ENCODE measurements around the gene IFNA17.
"Not testable (repeated sequence)": the region's sequence is repeated elsewhere in the genome, so short reads cannot be mapped to it uniquely, and the experiment has no call there.

IFNA17 gene

DNA sequence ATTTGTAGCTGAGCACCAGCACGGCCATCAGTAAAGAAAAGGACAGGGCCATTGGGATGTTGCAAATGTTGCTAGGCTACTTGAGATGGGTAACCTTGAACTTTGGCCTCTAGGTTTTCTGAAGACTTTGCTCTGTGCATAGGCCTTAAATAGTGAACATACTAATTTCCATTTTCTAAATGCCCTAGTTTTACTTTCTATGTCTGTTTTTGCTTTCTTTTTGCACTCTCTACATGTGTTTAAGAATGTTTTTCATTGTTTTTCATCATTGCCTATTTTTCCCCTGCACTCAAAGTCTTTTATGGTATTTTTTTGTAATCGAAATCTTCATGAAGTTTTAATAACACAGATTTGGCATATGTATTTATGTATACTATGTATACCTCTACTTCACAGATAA, at the start of gene IFNA17:
Gene IFNA17, minus strand, starts transcription at position 101 of the 400 bp plus-strand sequence. Its CDS starts 49 bp downstream, at position 52.
- no peak within 1 kb of the TSS for H3K27ac Mint-ChIP-seq
- no peaks in the 10 kb centered on the region for H3K9me3 Mint-ChIP-seq (ENCODE audit: low read depth)
- no peak within 1 kb of the TSS for H3K4me3 Mint-ChIP-seq
- H3K36me3 Mint-ChIP-seq = no peaks in the 10 kb centered on the region
- no peaks in the 10 kb centered on the region for H3K4me1 Mint-ChIP-seq (ENCODE audit: low read depth)
- peaks cover 5% of the 10 kb centered on the region for H3K27me3 Mint-ChIP-seq

- Mint-ChIP-seq H3K27me3 (peaks cover 10% of the 10 kb centered on the region), H3K9me3 (ENCODE audit: low read depth) (no peaks in the 10 kb centered on the region), H3K4me1 (ENCODE audit: low read depth) (peaks cover 4% of the 10 kb centered on the region), H3K4me3 (no peak overlapping the region), H3K36me3 (peaks cover 6% of the 10 kb centered on the region), H3K27ac (no peak overlapping the region)
Observed at GRCh38 chr9:21268347-21268657, 40.3 kb upstream of the IFNA17 start.

DNA sequence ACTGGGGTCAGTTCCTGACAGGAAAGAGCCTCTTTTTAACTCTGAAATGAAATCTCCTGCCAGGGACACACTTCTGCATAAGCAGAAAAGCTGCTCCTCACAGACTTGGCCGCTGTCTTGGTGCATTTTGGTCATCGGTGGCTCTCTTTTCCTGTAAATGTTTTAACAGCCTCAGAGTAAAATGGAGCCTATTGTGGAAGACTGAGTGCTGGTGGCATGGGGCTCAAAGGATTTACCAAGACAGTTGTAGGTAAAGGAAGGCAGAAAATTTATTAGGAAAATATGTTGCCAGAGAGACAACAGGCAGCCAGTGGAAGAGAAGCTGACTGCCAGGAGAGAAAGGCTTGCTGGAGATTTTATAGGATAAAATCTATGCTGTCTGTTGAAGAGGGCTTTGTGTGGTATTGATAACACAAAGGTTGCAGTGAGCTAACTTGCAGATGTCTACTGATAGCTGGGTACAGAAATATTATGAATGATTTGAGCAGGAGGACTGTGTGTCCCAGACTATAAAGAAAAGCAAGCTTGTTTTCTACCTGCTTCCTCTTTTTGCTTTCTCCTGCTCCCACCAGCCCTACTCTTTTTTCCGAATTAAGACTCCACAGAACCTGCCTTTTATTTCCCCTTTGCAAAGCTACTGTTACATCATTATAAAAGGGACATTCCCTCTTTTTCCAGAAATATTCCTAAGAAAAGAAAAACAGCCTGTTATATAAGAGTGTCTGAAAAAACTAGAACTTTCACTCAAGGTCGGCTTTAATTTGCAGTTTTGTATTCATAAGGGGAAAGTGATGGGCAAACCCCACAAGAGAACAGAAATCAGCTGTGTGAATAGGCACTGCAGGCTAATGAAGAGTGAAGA, 39.7 kb upstream of the IFNA17 start:
- H3K9me3 Mint-ChIP-seq (ENCODE audit: low read depth) = no peaks in the 10 kb centered on the region
- peaks cover 6% of the 10 kb centered on the region for H3K36me3 Mint-ChIP-seq
- H3K4me1 Mint-ChIP-seq (ENCODE audit: low read depth) = peaks cover 4% of the 10 kb centered on the region
- H3K4me3 Mint-ChIP-seq = no peak overlapping the region
- no peak overlapping the region for H3K27ac Mint-ChIP-seq
- peaks cover 10% of the 10 kb centered on the region for H3K27me3 Mint-ChIP-seq

- peaks cover 10% of the 10 kb centered on the region for H3K27me3 Mint-ChIP-seq
- peaks cover 6% of the 10 kb centered on the region for H3K36me3 Mint-ChIP-seq
- peaks cover 4% of the 10 kb centered on the region for H3K4me1 Mint-ChIP-seq (ENCODE audit: low read depth)
- H3K27ac Mint-ChIP-seq = no peak overlapping the region
- H3K4me3 Mint-ChIP-seq = no peak overlapping the region
- no peaks in the 10 kb centered on the region for H3K9me3 Mint-ChIP-seq (ENCODE audit: low read depth)
Observed at GRCh38 chr9:21266733-21267484, 38.9 kb upstream of the IFNA17 start.

DNA sequence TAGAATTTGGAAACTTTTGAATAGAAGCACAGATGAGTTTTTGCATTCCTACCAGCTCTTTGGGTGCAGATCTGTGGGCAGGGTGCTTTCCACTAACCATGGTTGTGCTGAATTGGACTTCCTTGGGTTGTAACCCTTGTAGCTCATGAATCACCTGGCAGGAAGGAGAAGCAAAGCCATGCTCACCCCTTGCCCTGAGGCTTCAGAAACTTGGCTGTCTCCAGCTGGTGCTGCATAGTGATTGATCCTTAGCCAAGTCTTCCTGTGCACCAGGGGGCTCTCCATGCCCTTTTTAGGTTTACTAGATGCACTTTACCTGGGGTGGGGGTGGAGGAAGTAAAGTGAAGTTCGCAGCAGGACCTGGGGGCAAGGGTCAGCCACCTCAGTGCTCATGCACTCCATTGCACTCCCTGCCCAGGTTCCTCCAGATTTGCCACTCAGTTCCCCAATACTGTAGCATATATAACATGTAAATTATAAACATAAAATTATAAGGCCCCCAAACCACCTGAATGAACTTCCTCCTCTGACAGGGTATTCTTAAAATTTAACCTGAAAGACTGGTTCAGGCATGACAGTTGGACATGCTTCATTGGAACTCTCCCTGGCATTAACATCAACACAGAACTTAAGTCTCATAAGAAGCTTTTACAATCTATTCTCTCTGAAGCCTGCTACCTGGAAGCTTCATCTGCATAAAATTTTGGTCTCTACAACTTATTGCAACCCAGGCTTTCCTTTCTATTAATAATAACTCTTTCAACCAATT, 37.6 kb upstream of the IFNA17 start:
- Mint-ChIP-seq H3K27ac (no peak overlapping the region), H3K36me3 (no peaks in the 10 kb centered on the region), H3K4me3 (no peak overlapping the region), H3K4me1 (ENCODE audit: low read depth) (peaks cover 4% of the 10 kb centered on the region), H3K9me3 (ENCODE audit: low read depth) (no peaks in the 10 kb centered on the region), H3K27me3 (peaks cover 6% of the 10 kb centered on the region)

GRCh38 chr9:21255538-21256212, 27.7 kb upstream of the IFNA17 start:
- Mint-ChIP-seq H3K27me3 (peaks cover 5% of the 10 kb centered on the region), H3K4me3 (no peak overlapping the region), H3K9me3 (ENCODE audit: low read depth) (no peaks in the 10 kb centered on the region), H3K27ac (no peak overlapping the region), H3K4me1 (ENCODE audit: low read depth) (peaks cover 5% of the 10 kb centered on the region), H3K36me3 (no peaks in the 10 kb centered on the region)

- Mint-ChIP-seq H3K4me1 (ENCODE audit: low read depth) (peaks cover 5% of the 10 kb centered on the region), H3K27me3 (peaks cover 5% of the 10 kb centered on the region)
Observed at GRCh38 chr9:21252721-21253547, 24.9 kb upstream of the IFNA17 start.

DNA sequence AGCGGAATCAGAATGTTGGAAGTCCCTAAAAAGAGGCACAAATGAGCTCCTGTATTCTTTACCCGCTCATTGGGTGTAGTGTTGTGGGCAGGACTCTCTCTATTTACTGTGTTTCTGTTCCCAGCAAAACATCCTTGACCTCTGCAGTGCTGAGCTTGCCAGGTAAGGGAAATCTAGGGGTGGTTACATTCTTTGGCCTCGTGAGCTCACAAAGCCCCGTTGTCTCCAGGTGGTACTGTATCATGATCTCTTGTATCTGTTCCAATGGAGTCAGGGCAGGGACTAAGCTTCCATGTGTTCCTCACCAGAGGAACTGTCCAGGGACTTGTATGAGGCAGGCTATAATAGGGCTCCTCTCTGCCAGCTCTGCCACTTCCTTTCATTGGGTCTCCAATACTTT, 23.6 kb upstream of the IFNA17 start:
- Mint-ChIP-seq H3K4me1 (ENCODE audit: low read depth) (peaks cover 5% of the 10 kb centered on the region), H3K4me3 (no peak overlapping the region), H3K9me3 (ENCODE audit: low read depth) (no peaks in the 10 kb centered on the region), H3K27me3 (peaks cover 5% of the 10 kb centered on the region), H3K36me3 (no peaks in the 10 kb centered on the region), H3K27ac (no peak overlapping the region)

More at GRCh38 chr9:21252721-21253547, 24.9 kb upstream of the IFNA17 start:
- no peaks in the 10 kb centered on the region for H3K9me3 Mint-ChIP-seq (ENCODE audit: low read depth)
- no peak overlapping the region for H3K4me3 Mint-ChIP-seq
- no peak overlapping the region for H3K27ac Mint-ChIP-seq
- no peaks in the 10 kb centered on the region for H3K36me3 Mint-ChIP-seq

- Mint-ChIP-seq H3K4me1 (ENCODE audit: low read depth) (peaks cover 5% of the 10 kb centered on the region), H3K27me3 (peaks cover 5% of the 10 kb centered on the region), H3K9me3 (ENCODE audit: low read depth) (no peaks in the 10 kb centered on the region), H3K36me3 (no peaks in the 10 kb centered on the region), H3K27ac (no peak overlapping the region), H3K4me3 (no peak overlapping the region)
Observed at GRCh38 chr9:21251190-21251589, 23.2 kb upstream of the IFNA17 start.

GRCh38 chr9:21244836-21245235, 16.8 kb upstream of the IFNA17 start:
- Mint-ChIP-seq H3K27me3 (peaks cover 5% of the 10 kb centered on the region), H3K36me3 (no peaks in the 10 kb centered on the region), H3K4me3 (no peak overlapping the region), H3K4me1 (ENCODE audit: low read depth) (no peaks in the 10 kb centered on the region), H3K27ac (no peak overlapping the region), H3K9me3 (ENCODE audit: low read depth) (no peaks in the 10 kb centered on the region)

GRCh38 chr9:21239911-21240310, 11.9 kb upstream of the IFNA17 start, which contains the start of gene IFNA14:
Gene IFNA14 (minus strand): TSS chr9:21240005. CDS start chr9:21239935, 70 bp downstream.
- Mint-ChIP-seq H3K4me1 (ENCODE audit: low read depth) (peaks cover 9% of the 10 kb centered on the region), H3K9me3 (ENCODE audit: low read depth) (no peaks in the 10 kb centered on the region), H3K36me3 (no peaks in the 10 kb centered on the region), H3K27me3 (peaks cover 7% of the 10 kb centered on the region), H3K27ac (no peak within 1 kb of the TSS), H3K4me3 (no peak within 1 kb of the TSS)

- not testable (repeated sequence) for H3K9me3 Mint-ChIP-seq (ENCODE audit: low read depth); H3K27me3 Mint-ChIP-seq; H3K4me1 Mint-ChIP-seq (ENCODE audit: low read depth); H3K27ac Mint-ChIP-seq; H3K36me3 Mint-ChIP-seq
- peak overlapping the region; percentile 72 for H3K4me3 Mint-ChIP-seq
Observed at GRCh38 chr9:21236360-21236714, 8.3 kb upstream of the IFNA17 start.

DNA sequence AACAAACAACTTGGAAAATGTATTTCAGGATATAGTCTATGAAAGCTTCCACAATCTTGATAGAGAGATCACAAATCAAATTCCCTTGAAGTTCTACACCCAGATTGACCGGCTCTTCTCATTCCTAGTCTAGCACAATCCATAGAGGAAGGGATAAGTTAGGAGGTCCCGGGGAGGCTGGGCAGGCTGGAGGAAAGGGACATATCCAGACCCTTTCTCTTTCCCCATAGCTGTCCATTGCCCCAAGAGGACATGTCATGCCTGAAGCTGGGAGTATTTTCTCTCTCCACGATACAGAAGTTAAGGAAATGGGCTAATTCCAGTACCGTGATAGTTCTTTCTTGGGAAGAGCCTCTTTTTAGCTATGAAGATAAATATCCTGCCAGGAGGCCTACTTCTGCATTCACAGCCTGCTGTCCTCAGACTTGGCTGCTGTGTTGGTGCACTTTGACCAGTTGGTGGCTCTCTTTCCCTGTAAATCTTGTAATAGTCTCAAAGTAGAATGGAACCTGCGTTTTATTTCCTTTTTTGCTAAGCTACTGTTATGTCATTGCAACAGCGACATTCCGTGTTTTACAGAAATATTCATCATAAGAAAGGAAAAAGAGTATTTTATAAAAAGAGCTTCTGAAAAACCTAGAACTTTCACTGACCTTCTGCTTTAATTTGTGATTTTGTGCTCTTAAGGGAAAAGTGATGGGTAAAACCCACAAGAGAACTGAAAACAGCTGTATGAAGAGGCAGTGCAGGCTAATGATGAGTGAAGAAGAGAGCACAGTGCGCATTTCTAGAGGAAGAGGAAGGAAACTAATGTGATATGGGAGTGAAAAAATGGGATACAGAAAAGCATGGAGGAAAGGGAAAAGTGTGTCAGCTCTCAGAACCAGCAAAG, 7.7 kb upstream of the IFNA17 start:
- not testable (repeated sequence) for H3K27ac Mint-ChIP-seq; H3K27me3 Mint-ChIP-seq; H3K4me1 Mint-ChIP-seq (ENCODE audit: low read depth); H3K9me3 Mint-ChIP-seq (ENCODE audit: low read depth); H3K36me3 Mint-ChIP-seq
- peak overlapping the region; percentile 72 for H3K4me3 Mint-ChIP-seq
